ENCODE data around the gene PIEZO1. TPM values are rescaled to one million over a fixed set of nuclear protein-coding genes. Genes with fewer than 3 reads are reported as not detected.

Gene PIEZO1
- total and polyA plus RNA-seq, 9 of the 15 experiments (the other 6 are each of a cell fraction or from before 2014, with no cell fraction given): 3.6 to 432 (median 131) TPM

DNA sequence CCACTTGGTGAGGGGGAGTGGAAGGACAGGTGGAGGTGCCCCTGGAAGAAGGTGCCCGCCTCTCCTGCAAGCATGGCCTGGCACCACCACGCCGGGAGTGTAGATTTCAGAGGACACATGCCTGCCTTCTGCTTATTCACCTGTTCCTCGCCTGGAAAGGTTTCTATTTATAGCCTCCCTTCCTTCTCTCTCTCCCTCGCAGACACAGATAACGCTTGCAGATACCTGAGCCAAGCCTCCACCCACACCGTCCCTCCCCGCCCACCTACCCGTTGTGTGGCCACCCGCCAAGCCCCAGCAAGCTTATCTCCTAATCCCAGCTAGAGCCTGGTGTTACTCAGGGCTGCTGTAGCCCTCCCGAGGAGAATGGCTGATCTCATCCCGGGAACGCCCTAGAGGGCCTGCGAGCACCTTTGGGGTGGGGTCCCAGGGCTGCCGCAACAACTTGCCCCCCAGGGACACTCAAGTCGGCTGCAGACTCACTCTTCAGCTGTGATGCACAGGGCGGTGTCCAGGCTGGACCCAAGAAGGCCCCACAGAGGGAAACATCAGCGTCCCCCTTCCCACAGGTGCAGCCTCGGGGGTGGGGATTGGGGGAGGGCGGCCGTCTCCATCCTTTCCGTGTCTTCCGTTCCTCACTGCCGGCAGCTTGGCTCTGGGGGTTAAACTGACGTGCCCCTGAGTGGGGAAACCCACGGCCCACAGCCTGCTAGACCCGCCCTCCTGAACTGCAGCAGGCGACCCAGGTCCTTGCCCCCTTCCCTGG, 96.8 kb downstream of the PIEZO1 start (continued):
- TF ChIP-seq JUN (IDR thresholded peaks at IDR 0.05; ENCODE audit: borderline replicate concordance, low read depth, low read length): peak; percentile 89
- TF ChIP-seq JUN (CRISPR knock-in tag; IDR thresholded peaks at IDR 0.05; ENCODE audit: borderline replicate concordance): no peak; the same call in 1 of the 2 replicates
- TF ChIP-seq, protein P1, sequence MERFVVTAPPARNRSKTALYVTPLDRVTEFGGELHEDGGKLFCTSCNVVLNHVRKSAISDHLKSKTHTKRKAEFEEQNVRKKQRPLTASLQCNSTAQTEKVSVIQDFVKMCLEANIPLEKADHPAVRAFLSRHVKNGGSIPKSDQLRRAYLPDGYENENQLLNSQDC (CRISPR knock-in tag; IDR thresholded peaks at IDR 0.05): no peak
- TF ChIP-seq ZNF668 (CRISPR knock-in tag; IDR thresholded peaks at IDR 0.05): no peak
- TF ChIP-seq SRSF9 (IDR thresholded peaks at IDR 0.05; ENCODE audit: borderline replicate concordance, low read depth, low read length): no peak
- TF ChIP-seq, protein P2, sequence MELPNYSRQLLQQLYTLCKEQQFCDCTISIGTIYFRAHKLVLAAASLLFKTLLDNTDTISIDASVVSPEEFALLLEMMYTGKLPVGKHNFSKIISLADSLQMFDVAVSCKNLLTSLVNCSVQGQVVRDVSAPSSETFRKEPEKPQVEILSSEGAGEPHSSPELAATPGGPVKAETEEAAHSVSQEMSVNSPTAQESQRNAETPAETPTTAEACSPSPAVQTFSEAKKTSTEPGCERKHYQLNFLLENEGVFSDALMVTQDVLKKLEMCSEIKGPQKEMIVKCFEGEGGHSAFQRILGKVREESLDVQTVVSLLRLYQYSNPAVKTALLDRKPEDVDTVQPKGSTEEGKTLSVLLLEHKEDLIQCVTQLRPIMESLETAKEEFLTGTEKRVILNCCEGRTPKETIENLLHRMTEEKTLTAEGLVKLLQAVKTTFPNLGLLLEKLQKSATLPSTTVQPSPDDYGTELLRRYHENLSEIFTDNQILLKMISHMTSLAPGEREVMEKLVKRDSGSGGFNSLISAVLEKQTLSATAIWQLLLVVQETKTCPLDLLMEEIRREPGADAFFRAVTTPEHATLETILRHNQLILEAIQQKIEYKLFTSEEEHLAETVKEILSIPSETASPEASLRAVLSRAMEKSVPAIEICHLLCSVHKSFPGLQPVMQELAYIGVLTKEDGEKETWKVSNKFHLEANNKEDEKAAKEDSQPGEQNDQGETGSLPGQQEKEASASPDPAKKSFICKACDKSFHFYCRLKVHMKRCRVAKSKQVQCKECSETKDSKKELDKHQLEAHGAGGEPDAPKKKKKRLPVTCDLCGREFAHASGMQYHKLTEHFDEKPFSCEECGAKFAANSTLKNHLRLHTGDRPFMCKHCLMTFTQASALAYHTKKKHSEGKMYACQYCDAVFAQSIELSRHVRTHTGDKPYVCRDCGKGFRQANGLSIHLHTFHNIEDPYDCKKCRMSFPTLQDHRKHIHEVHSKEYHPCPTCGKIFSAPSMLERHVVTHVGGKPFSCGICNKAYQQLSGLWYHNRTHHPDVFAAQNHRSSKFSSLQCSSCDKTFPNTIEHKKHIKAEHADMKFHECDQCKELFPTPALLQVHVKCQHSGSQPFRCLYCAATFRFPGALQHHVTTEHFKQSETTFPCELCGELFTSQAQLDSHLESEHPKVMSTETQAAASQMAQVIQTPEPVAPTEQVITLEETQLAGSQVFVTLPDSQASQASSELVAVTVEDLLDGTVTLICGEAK (IDR thresholded peaks at IDR 0.05): no peak
- TF ChIP-seq, protein P2 (CRISPR knock-in tag; IDR thresholded peaks at IDR 0.05): no peak
- no peak for TF ChIP-seq ESRRB (CRISPR knock-in tag; IDR thresholded peaks at IDR 0.05; ENCODE audit: borderline replicate concordance)
- TF ChIP-seq MTA3 (IDR thresholded peaks at IDR 0.05; ENCODE audit: borderline replicate concordance): peak; percentile 88
- TF ChIP-seq CCAR2 (IDR thresholded peaks at IDR 0.05; ENCODE audit: low read depth, low read length): no peak
- TF ChIP-seq JUNB (CRISPR knock-in tag; conservative IDR thresholded peaks at IDR 0.05): no peak
- TF ChIP-seq ZNF217 (CRISPR knock-in tag; IDR thresholded peaks at IDR 0.05): no peak
- peak; percentile 83; the same call in 1 of the 2 replicates for TF ChIP-seq BCOR (IDR thresholded peaks at IDR 0.05)
- TF ChIP-seq, protein P3, sequence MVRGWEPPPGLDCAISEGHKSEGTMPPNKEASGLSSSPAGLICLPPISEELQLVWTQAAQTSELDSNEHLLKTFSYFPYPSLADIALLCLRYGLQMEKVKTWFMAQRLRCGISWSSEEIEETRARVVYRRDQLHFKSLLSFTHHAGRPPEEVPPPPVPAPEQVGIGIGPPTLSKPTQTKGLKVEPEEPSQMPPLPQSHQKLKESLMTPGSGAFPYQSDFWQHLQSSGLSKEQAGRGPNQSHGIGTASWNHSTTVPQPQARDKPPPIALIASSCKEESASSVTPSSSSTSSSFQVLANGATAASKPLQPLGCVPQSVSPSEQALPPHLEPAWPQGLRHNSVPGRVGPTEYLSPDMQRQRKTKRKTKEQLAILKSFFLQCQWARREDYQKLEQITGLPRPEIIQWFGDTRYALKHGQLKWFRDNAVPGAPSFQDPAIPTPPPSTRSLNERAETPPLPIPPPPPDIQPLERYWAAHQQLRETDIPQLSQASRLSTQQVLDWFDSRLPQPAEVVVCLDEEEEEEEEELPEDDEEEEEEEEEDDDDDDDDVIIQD (CRISPR knock-in tag; IDR thresholded peaks at IDR 0.05): no peak
- no peak for TF ChIP-seq NR2F6 (CRISPR knock-in tag; IDR thresholded peaks at IDR 0.05)
- no peak for TF ChIP-seq CBX3 (IDR thresholded peaks at IDR 0.05; ENCODE audit: borderline replicate concordance in 1 of 2, low read length in 2 of 2)
- TF ChIP-seq MTA1 (IDR thresholded peaks at IDR 0.05; ENCODE audit: borderline replicate concordance): peak; percentile 87
- TF ChIP-seq SIN3A (IDR thresholded peaks at IDR 0.05; ENCODE audit: borderline replicate concordance in 2 of 2, control insufficient read depth in 1 of 2, low read depth in 2 of 2, low read length in 2 of 2): no peak
